Natural killer cell (primary cell): Measurements from ENCODE around the gene TMEM41B. TPM values are rescaled to one million over a fixed set of nuclear protein-coding genes. Genes with fewer than 3 reads are reported as not detected.
A peak's percentile ranks its signal among the peaks of the same experiment; 100 is the strongest.

Experiments used
- ATAC-seq, 3 donors: fragments of 150-1000 bp in 2 of 3; fragments of 200-7000 bp in 1 of 3; cut with Tn5 transposase; 1 replicate in 1 of 3; 2 replicates in 2 of 3; pipeline ENCODE4 v1.10.0; 2021; ENCODE audit warnings: mild to moderate bottlenecking in 2 of 3, moderate library complexity in 2 of 3
- DNase-seq, 2 donors: peaks; one replicate each; pipeline versions ENCODE4 v3.0.0 to v3.0.0-alpha.2; 2013 to 2021; ENCODE audit warnings: mixed read lengths in 1 of 2
- H3K27ac ChIP-seq: one replicate; pipeline ENCODE4 v1.5.1; 2013; ENCODE audit warnings: mild to moderate bottlenecking, low read length
- H3K27me3 ChIP-seq: one replicate; pipeline ENCODE4 v1.6.1; 2013; ENCODE audit warnings: low read length; ENCODE audit not compliant: control insufficient read depth, insufficient read depth
- H3K36me3 ChIP-seq: one replicate; pipeline ENCODE4 v1.6.1; 2013; ENCODE audit warnings: low read length; ENCODE audit not compliant: control insufficient read depth, insufficient read depth
- H3K4me1 ChIP-seq: one replicate; pipeline ENCODE4 v1.6.1; 2013; ENCODE audit warnings: low read length; ENCODE audit not compliant: control insufficient read depth, insufficient read depth
- H3K4me3 ChIP-seq: one replicate; pipeline ENCODE4 v1.5.1; 2013; ENCODE audit warnings: low read length
- H3K9me3 ChIP-seq: one replicate; pipeline ENCODE4 v1.6.1; 2013; ENCODE audit warnings: low read length; ENCODE audit not compliant: control insufficient read depth, insufficient read depth
- H3K27ac Mint-ChIP-seq, 2 donors: one replicate each; pipeline ENCODE4 v1.8.0; 2022; ENCODE audit warnings: mild to moderate bottlenecking in 2 of 2, mixed read lengths in 2 of 2, moderate library complexity in 1 of 2
- H3K27me3 Mint-ChIP-seq, 2 donors: one replicate each; pipeline ENCODE4 v1.8.0; 2022; ENCODE audit warnings: low read depth in 2 of 2, mixed read lengths in 2 of 2
- H3K36me3 Mint-ChIP-seq: one replicate; pipeline ENCODE4 v1.8.0; 2022; ENCODE audit warnings: mixed read lengths
- H3K4me1 Mint-ChIP-seq, 2 donors: one replicate each; pipeline ENCODE4 v1.8.0; 2022; ENCODE audit warnings: mixed read lengths in 2 of 2
- H3K4me3 Mint-ChIP-seq: one replicate; pipeline ENCODE4 v1.8.0; 2022; ENCODE audit warnings: mild to moderate bottlenecking, moderate library complexity, mixed read lengths
- H3K9me3 Mint-ChIP-seq, 2 donors: one replicate each; pipeline ENCODE4 v1.8.0; 2022; ENCODE audit warnings: mixed read lengths in 2 of 2
- WGBS: methylation state at CpG from one replicate; pipeline ENCODE4 v1.1.7; 2013; ENCODE audit warnings: missing lambda C conversion rate; ENCODE audit not compliant: insufficient coverage; 5-methylcytosine and 5-hydroxymethylcytosine counted together
- intact Hi-C: fragments of 100-400 bp; cut with micrococcal nuclease; formaldehyde crosslinking; loops from one replicate; pipeline ENCODE4 v1.14.2; 2022
- total RNA-seq, 4 donors: library from RNA; stranded (reverse); fragments of 120-200 nt in 1 of 4; gene quantifications; one replicate each; pipeline versions ENCODE4 v1.2.3 to v1.2.4, GENCODE V29; 2013 to 2022
- TF ChIP-seq, protein P1 (sequence below): fragments of 200-600 bp; IDR thresholded peaks from one replicate; pipeline ENCODE4 v1.8.0; 2022; ENCODE audit warnings: antibody characterized with exemption

Gene TMEM41B
- total RNA-seq, 3 donors from 2014 or later (not counting 1 experiment from before 2014, with no cell fraction given), result 28.1 to 37.0 (median 34.0) TPM

DNA sequence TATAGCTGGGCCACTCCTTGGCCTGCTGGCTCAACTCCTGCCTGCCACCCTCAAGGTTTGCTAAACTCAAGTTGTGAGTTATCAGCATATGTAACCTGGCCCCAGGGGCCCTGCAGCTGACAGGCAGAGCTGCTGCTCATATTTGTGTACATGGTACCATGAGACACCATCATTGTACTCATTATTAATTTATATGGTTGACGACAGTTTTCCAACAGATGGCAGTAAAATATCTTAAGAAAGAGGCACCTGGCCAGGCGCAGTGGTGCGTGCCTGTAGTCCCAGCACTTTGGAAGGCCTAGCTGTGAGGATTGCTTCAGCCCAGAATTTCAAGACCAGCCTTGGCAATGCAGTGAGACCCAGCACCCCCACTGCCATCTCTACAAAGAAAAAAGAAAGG lies 37.8 kb downstream of the TMEM41B start:
- H3K27ac ChIP-seq, result no peak overlapping the region
- H3K9me3 ChIP-seq, result no peaks in the 10 kb centered on the region
- Mint-ChIP-seq H3K27ac (no peak overlapping the region), H3K27me3 (peaks cover 0 to 7% of the 10 kb centered on the region in 2 donors), H3K9me3 (no peaks in the 10 kb centered on the region), H3K4me1 (peaks cover 9 to 14% of the 10 kb centered on the region in 2 donors), H3K4me3 (no peak overlapping the region), H3K36me3 (peaks cover 7% of the 10 kb centered on the region)
- H3K36me3 ChIP-seq, result no peaks in the 10 kb centered on the region
- no peak overlapping the region for H3K4me3 ChIP-seq
- intact Hi-C loops, result no loop called here
- H3K4me1 ChIP-seq, result peaks cover 13% of the 10 kb centered on the region
- ATAC-seq (no peak), DNase-seq (no peak)
- TF ChIP-seq, protein P1, sequence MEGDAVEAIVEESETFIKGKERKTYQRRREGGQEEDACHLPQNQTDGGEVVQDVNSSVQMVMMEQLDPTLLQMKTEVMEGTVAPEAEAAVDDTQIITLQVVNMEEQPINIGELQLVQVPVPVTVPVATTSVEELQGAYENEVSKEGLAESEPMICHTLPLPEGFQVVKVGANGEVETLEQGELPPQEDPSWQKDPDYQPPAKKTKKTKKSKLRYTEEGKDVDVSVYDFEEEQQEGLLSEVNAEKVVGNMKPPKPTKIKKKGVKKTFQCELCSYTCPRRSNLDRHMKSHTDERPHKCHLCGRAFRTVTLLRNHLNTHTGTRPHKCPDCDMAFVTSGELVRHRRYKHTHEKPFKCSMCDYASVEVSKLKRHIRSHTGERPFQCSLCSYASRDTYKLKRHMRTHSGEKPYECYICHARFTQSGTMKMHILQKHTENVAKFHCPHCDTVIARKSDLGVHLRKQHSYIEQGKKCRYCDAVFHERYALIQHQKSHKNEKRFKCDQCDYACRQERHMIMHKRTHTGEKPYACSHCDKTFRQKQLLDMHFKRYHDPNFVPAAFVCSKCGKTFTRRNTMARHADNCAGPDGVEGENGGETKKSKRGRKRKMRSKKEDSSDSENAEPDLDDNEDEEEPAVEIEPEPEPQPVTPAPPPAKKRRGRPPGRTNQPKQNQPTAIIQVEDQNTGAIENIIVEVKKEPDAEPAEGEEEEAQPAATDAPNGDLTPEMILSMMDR, result no peak
- WGBS, result 93% methylated on average over 3 of the region's 3 CpGs
- H3K27me3 ChIP-seq, result no peaks in the 10 kb centered on the region

DNA sequence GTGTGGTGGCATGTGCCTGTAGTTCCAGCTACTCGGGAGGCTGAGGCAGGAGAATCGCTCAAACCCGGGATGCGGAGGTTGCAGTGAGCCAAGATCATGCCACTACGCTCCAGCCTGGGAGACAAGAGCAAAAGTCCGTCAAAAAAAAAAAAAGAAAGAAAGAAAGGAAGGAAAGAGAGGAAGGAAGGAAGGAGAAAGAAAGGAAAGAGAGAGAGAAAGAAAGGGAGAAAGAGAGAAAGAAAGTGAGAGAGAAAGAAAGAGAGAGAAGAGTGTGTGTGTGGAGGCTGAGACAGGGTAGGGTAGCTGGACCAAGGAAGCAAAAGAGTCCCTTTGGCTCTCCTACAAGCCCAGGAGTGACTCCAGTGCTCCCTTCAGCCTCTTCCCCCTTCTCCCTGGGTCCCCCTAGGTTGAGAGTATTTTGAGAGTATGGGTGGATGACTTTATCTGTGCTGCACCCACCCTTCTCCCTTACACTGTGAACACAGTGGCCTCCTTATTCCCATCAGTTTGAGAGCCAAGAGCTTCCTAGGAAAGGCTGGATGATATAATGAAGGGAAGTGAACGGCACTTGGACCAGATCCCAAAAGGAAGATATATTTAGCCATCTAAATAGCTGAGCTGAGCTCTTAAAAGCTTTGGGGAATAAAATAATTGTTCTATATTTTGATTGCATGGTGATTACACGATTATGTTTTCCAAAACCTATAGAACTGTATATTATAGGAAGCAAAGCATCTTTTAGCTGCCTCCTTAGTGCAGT lies 39.7 kb downstream of the TMEM41B start:
- 91% methylated on average over 8 of the region's 8 CpGs for WGBS
- intact Hi-C loops, result no loop called here
- no peaks in the 10 kb centered on the region for H3K9me3 Mint-ChIP-seq
- TF ChIP-seq, protein P1, result no peak
- Histone ChIP-seq H3K9me3 (no peaks in the 10 kb centered on the region), H3K4me3 (no peak overlapping the region), H3K27ac (no peak overlapping the region), H3K4me1 (peaks cover 1% of the 10 kb centered on the region), H3K36me3 (no peaks in the 10 kb centered on the region), H3K27me3 (no peaks in the 10 kb centered on the region)
- DNase-seq (no peak), ATAC-seq (no peak)
- no peaks in the 10 kb centered on the region for H3K36me3 Mint-ChIP-seq
- no peak overlapping the region for H3K4me3 Mint-ChIP-seq
- H3K27ac Mint-ChIP-seq, result no peak overlapping the region
- H3K4me1 Mint-ChIP-seq, result no peaks in the 10 kb centered on the region
- H3K27me3 Mint-ChIP-seq, result peaks cover 0 to 10% of the 10 kb centered on the region in 2 donors

DNA sequence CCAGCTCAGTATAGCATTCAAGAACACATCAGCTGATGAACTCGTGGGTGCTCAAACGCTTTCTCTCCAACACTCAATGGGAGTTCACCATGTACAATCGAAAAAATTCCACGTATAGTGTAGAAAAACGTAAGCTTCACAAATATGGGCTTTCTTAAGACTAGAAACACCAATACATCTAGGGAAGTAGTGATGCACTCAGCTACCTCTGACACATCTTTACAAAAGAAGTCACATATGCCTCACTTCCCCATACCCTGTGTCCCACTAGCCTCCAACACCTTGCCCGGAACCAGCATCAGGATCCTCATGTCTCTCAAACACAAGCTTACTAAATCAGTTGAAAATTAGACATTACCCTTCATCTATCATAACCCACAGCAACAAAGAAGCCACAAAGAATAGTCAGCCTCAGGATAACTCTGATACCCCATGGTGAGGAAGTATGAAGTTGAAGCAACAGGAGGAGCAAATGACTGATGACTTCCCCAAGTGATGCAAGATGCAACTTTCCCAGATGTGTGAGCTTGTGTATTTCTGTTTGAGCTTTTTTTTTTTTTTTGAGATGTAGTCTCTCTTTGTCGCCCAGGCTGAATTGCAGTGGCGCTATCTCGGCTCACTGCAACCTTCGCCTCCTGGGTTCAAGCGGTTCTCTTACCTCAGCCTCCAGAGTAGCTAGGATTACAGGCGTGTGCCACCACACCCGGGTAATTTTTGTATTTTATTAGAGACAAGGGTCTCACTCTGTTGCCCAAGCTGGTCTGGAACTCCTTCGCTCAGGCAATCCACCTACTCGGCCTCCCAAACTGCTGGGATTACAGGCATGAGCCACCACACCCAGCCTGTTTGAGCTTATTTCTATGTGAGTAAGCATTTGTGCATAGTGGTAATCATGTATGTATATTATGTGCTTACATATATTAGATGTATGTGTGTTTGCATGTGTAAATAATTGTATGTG lies 40.7 kb downstream of the TMEM41B start:
- H3K36me3 ChIP-seq, result no peaks in the 10 kb centered on the region
- no peak overlapping the region for H3K4me3 ChIP-seq
- no peak overlapping the region for H3K27ac ChIP-seq
- ATAC-seq (peak; percentile 7 to 63 (median 43)), DNase-seq (peak in 1 of 2 donors; percentile 35)
- Mint-ChIP-seq H3K4me1 (no peaks in the 10 kb centered on the region), H3K27ac (peak overlapping the region in 1 of 2 donors; percentile 23), H3K27me3 (peaks cover 0 to 12% of the 10 kb centered on the region in 2 donors), H3K4me3 (no peak overlapping the region), H3K36me3 (no peaks in the 10 kb centered on the region), H3K9me3 (no peaks in the 10 kb centered on the region)
- no peaks in the 10 kb centered on the region for H3K4me1 ChIP-seq
- TF ChIP-seq, protein P1, result no peak
- intact Hi-C loops, result no loop called here
- H3K27me3 ChIP-seq, result no peaks in the 10 kb centered on the region
- H3K9me3 ChIP-seq, result no peaks in the 10 kb centered on the region
- WGBS, result 83% methylated on average over 14 of the region's 15 CpGs
